ENCODE data around the gene STK4. TPM values are rescaled to one million over a fixed set of nuclear protein-coding genes. Genes with fewer than 3 reads are reported as not detected.

The STK4 gene
- total RNA-seq, 1 experiment from 2014 or later: 43.0 TPM

DNA sequence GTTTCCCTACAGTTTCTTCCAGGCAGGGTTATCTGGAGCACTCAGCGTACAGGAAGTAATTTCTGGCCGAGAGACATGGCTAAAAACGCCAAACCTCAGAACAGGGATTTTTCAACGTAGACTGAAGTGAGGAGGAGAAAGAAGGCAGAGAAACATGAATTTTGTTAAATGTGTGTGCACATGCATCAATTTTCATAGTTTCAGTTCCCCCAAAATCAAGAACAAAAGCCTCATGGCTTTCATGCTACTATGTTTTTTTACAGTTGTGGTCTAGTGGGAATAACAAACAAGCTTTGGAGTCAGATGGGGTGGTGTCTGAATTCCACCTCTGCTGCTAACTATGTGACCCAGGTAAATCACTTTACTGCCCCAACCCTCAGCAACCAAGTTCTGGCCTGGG lies 11.0 kb upstream of the STK4 start:
- H3K9me3 Mint-ChIP-seq: no peaks in the 10 kb centered on the region
- H3K18ac ChIP-seq (ENCODE audit: insufficient read length, low read depth, low read length): no peak overlapping the region
- H4K8ac ChIP-seq (replicated peaks; ENCODE audit: insufficient read length, low read depth, low read length): no peak overlapping the region
- H4K20me1 ChIP-seq (ENCODE audit: control insufficient read depth, insufficient read depth, insufficient read length): no peaks in the 10 kb centered on the region
- no peak overlapping the region for H2BK15ac ChIP-seq (ENCODE audit: low read depth, low read length)
- no peak overlapping the region for H3K4ac ChIP-seq (ENCODE audit: low read depth, low read length)
- H3K23ac ChIP-seq (ENCODE audit: insufficient read length, low read depth, low read length): no peak overlapping the region
- no peak overlapping the region for H2BK5ac ChIP-seq (ENCODE audit: insufficient read length, low read length)
- no peak overlapping the region for H3K14ac ChIP-seq (ENCODE audit: insufficient read depth, low read length)
- no peak overlapping the region for H4K91ac ChIP-seq (ENCODE audit: insufficient read length, low read depth, low read length)
- TF ChIP-seq, protein P1, sequence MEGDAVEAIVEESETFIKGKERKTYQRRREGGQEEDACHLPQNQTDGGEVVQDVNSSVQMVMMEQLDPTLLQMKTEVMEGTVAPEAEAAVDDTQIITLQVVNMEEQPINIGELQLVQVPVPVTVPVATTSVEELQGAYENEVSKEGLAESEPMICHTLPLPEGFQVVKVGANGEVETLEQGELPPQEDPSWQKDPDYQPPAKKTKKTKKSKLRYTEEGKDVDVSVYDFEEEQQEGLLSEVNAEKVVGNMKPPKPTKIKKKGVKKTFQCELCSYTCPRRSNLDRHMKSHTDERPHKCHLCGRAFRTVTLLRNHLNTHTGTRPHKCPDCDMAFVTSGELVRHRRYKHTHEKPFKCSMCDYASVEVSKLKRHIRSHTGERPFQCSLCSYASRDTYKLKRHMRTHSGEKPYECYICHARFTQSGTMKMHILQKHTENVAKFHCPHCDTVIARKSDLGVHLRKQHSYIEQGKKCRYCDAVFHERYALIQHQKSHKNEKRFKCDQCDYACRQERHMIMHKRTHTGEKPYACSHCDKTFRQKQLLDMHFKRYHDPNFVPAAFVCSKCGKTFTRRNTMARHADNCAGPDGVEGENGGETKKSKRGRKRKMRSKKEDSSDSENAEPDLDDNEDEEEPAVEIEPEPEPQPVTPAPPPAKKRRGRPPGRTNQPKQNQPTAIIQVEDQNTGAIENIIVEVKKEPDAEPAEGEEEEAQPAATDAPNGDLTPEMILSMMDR (conservative IDR thresholded peaks at IDR 0.05): no peak
- H3K79me1 ChIP-seq (ENCODE audit: insufficient read depth, low read depth, low read length, poor library complexity, severe bottlenecking): peaks cover 4% of the 10 kb centered on the region
- peaks cover 11 to 16% of the 10 kb centered on the region in 2 experiments for H3K4me1 Mint-ChIP-seq
- H3K79me2 ChIP-seq (ENCODE audit: insufficient read depth, low read length): no peaks in the 10 kb centered on the region
- H3K27me3 Mint-ChIP-seq (ENCODE audit: low read depth): no peaks in the 10 kb centered on the region
- H3K4me1 ChIP-seq (ENCODE audit: insufficient read depth, low read length): 0 out of 2 replicates have a peak, but pooled peaks cover 2% of the 10 kb centered on the region
- no peak overlapping the region for H2AK5ac ChIP-seq (ENCODE audit: insufficient read length, low read length)
- H3K4me3 Mint-ChIP-seq: no peak overlapping the region
- no CpG with 5 or more reads among the region's 4 CpGs for whole genome bisulfite sequencing (ENCODE audit: extremely low coverage, insufficient read length, low lambda C conversion rate)
- H2BK120ac ChIP-seq (ENCODE audit: low read depth, low read length, poor library complexity, severe bottlenecking): no peak overlapping the region
- no peak overlapping the region for H3K27ac Mint-ChIP-seq
- no peak overlapping the region for H2AFZ ChIP-seq (ENCODE audit: low read length)
- H3K27ac ChIP-seq (ENCODE audit: insufficient read length, low read depth, low read length): no peak overlapping the region
- DNase-seq: no peak
- no peak overlapping the region for H3K9ac ChIP-seq (ENCODE audit: extremely low read depth, insufficient read length, low read length)
- H3K36me3 Mint-ChIP-seq (ENCODE audit: insufficient read depth in 1 of 3, low read depth in 3 of 3): peaks cover 35 to 74% (median 70%) of the 10 kb centered on the region in 3 experiments; a peak in 6 of 7 replicates
- H3K27me3 ChIP-seq (ENCODE audit: insufficient read depth, low read length): no peaks in the 10 kb centered on the region
- no peak overlapping the region for H3T11ph ChIP-seq (ENCODE audit: low read length)
- no peak overlapping the region for H2BK12ac ChIP-seq (ENCODE audit: insufficient read length, low read depth, low read length)
- no peak overlapping the region for H3K56ac ChIP-seq (ENCODE audit: insufficient read length, low read depth, low read length)
- no peak overlapping the region for H3K4me2 ChIP-seq (ENCODE audit: insufficient read depth, insufficient read length, low read length)
- H3K23me2 ChIP-seq (ENCODE audit: insufficient read length, low read depth, low read length, poor library complexity, severe bottlenecking): peaks cover 6% of the 10 kb centered on the region
- H4K5ac ChIP-seq (ENCODE audit: insufficient read length, low read depth, low read length): no peak overlapping the region
- no peaks in the 10 kb centered on the region for H3K9me3 ChIP-seq (ENCODE audit: control insufficient read depth, low read depth, low read length)
- no peak overlapping the region for H2BK20ac ChIP-seq (ENCODE audit: low read depth, low read length, poor library complexity, severe bottlenecking)

Measured in H9 (cell line).